HG03575 (cell line): ENCODE data around the gene SERGEF.

Experiments used
- ATAC-seq: cut with Tn5 transposase; IDR thresholded peaks from one replicate; pipeline ENCODE4 v1.9.1; 2021; ENCODE audit not compliant: unreplicated experiment, insufficient number of reproducible peaks, low FRiP score; ENCODE audit errors: extremely low read depth

SERGEF gene

DNA sequence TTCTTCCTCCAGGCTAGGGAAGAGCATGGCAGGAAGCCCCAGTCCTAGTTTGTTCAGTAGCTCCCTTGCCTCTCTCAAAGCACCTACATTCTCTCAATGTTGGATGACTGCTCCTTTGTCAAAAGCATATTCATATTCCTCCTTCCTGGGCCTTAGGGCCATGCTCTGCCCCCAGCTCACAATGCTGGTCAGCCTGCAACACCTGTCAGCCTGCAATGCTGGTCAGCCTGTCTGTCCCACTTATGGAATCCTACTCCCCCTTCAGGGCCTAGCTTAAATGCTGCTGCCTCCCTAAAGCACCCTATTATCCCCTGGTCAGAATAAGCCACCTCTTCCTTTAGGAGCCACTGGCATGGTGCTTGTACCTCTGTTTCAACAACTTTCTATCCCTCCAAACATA is 45.2 kb downstream of the SERGEF start:
- no peak for ATAC-seq

DNA sequence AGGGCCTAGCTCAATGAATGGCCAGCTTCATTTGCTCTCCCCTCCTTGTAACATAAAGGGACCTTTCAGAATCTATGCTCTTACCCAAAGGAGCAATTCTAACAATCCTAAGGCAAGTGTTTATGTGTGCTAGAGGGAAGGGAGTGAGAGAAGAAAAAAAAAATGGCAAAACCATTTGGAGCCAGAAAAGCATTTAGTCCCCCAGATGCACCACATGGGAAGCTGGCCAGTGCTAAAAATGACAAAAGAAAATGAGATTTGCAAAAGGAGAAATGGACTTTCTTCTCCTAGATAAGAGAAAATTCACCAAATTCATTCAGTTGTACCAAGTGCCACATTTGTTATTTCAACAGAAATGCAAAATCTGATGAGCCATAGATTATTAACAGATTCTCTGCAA is 52.8 kb downstream of the SERGEF start:
- no peak for ATAC-seq

DNA sequence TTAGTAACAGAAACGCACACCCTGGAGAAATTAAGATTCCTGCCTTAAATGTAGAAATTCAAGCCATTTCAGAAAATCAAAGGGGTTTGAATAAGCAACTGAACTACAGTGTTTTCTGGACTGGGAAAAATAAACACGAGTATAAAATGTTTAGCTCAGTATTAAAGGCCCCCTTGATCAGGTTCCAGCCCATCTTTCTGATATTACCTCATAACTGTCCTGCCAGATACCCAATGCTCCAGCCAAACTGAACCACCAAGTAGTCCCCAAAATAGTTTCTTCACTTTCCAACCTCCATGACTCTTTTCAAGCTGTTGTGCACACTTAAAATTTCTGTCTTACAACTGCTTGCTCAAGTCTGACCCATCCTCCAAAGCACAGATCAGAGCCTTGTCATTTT is 54.4 kb downstream of the SERGEF start:
- ATAC-seq: no peak

DNA sequence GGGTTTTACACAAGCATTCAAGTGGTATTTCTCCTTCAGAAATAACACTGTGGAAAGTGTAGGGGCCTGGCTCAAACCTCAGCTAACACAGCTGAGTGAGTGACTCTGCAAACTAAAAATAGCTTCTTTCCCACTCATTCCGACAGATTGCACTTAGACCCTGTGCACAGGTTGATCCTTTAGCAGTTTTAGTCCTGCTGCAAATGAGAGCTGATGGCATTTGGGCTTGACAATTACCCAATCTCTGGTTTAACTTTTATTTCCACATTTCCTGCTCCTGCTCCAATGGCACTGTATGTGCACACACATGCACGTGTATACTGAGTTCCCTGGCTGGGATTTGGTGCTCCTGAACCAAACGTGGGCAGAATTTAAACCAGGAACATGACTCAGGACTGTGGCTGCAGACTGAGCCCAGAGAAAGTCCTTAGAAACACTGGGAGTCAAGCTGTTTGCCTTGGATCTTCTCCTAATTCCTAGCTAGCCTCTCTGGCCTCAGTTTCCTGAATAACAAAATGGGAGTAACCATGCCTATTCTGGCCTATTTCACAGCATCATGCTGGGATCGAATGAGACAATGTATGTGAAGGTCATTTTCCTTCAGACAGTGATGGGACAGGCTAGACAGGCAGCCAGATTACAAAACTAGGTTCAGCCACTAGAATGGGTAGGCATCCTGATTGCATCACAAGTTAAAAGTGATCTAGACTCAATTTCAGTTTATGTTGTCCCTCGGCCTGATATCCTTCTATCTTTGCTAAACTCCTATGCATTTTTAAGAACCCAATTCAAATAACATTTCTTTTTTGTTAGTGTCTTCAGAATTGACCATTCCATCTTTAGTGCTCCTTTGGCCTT is 58.2 kb downstream of the SERGEF start:
- ATAC-seq: no peak

DNA sequence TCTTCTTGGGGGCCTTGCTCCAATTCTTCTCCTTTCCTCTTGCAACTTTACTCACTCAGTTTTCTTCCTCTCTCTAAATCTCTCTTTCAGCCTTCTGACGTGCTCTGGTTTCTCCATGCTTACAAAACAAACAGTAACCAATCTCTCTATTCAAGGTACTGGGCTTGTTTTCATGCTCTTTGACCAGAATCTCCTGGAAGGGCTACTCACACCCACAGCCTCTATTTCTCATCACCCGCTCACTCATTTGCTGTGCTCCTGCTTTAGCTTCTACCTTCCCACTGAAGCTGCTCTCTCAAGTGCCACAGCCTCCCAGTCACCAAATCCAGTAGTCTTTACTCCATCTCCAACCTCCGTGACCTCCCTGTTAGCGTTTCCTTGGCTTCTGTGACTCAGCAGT is 60.4 kb downstream of the SERGEF start:
- no peak for ATAC-seq

DNA sequence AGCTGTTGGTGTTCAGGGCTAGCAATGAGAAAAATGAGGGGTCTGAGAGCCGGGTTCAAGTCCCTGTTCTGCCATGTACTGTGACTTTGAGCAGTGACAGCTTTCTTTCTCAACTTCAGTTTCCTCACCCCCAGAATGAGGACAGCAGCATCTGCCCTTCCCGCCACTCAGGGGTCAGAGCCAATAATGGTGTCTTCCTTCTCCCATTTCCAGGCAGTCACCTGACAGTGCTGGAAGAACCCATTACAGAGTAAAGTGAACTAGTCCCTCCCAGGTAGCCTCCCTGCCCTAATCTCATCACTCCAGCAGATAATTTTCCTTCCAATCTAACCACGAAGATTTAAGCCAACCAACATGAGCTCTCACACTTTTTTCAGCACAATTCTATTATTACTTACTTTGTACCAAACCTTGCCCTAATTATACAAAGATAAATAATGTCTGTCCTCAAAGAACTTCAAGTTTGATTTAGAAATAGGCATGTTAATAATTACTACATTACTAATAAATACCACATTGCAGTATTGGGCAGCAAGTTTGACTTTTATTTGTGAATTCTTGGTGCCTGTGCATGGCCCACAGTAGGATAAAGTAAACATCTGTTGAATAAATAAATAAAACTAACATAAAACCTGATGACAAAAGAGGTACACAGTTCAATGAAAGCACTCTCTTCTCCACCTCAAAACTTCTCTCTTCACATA is 61.0 kb downstream of the SERGEF start:
- ATAC-seq: no peak

DNA sequence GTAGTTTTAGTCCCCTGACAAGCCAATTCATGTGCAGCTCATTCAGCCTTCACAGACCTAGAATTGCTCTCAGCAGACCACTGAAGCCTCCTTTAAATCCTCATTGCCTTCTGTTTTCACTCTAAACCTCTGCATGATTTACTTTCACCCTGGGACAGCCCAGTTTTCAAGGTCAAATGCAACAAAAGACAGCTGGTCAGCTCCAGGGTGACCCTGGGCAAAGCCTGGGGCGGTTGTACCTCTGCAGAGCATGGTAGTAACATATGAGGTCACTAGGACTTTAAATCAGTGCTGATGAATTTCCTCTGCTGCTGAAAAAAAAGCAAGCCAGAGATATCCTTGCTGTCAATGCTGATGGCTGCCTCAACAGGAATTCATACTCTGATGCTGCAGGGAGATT is 62.2 kb downstream of the SERGEF start:
- no peak for ATAC-seq

DNA sequence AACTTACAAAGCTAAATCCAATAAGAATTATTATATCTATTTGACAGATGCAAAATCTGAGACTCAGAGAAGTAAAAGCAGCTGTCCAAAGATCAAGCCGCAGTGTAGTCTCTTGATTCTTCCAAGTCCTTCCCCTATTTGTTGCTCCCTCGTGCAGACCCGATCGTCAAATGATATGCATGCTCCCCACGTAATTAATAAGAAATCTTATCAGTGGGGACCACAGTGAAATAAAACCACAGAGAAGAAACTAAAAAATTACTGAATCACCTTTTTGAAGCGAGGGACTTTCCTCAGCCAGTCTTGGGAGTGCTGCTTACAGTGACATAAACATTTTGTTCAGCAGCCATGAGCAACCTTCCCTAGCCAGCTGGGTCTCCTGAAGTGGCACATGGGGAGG is 64.6 kb downstream of the SERGEF start:
- no peak for ATAC-seq

DNA sequence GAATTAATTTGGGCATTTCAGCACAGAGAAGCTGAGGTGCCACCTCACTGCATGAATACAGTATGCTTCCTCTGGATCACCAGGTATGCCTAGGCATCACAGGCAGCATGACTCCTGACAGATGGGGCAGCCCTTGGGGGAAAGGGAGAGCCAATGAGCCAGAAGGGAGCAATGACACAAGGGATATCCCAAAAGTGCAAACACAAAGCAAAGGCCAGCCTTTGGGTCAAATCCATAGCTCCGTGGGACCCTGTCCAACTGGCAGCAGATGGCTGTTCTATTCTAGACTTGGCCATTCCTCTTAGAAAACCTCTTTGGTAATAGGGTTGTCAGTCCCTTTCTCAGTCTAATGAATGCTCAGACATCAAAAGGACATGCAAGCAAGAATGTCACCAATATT is 73.3 kb downstream of the SERGEF start:
- ATAC-seq: no peak

DNA sequence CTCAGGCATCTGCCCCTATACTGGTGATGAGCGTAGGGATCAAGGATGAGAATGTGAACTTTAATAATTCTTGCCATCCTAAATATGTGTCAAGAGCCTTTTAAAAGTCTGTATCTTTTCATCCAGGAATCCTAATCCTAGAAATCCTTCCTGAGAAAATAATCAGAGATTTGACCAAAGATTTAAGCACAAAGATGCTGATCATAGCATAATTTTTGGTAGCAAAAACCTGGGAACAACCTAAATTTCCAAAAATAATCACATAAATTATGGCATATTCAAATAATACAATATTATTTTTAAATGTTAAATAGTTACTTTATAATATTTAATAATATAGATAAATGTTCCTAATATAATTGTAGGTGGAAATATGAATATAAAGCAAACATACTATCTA is 76.1 kb downstream of the SERGEF start:
- ATAC-seq: no peak

DNA sequence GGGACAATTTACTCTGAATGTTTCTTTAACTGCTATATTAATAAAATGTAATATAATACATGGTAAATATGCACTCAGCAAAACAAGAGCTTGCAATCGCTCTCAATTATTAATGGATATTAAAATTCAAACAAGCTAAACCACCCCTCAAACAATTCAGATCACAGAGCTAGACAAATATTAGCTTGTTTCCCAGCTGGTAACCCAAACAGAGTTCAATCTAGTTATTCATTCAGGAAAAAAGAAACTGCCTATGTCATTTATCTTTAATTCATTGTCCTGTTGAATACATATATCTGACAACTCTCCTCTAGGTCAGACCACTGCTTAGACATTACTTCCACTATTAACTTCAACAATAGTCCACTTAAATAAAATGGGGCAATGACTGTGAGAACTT is 78.7 kb downstream of the SERGEF start:
- ATAC-seq: no peak

DNA sequence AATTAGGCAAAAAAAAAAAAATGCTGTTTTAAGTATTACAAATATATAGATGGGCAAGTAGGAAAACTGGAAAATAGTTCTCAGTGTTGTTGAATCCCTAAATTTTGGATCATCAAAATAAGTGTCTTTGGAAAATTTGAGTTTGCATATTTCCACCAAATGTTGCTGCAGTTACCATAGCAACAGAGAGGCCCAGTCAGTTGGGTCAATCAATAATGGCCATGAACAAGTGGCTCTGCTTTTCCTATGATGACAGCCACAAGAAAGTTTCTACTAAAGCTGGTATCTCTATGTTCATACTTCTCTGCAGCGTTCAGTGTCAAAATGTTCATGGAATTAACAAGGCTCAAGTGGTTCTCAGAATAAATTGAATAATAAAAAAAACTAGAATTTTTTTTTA is 79.1 kb downstream of the SERGEF start:
- no peak for ATAC-seq

DNA sequence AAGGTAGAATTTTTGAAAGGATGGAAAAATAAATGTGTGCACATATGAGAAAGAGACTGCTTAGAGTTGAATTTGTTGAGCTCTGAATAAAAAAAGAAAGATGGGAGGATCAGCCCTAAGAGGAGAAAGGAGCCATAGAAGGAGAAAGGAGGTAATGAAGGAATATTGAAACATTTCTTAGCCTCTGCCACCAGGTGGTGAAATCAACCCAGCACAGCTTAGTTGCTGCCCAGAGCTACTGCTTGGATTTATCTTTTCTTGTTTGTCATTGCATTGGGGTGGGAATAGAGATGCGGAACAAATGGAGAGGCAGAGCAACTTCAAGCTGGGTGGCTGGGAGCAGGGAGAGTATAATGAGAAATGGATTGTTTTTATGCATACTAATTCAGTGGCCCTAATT is 80.4 kb downstream of the SERGEF start:
- no peak for ATAC-seq

DNA sequence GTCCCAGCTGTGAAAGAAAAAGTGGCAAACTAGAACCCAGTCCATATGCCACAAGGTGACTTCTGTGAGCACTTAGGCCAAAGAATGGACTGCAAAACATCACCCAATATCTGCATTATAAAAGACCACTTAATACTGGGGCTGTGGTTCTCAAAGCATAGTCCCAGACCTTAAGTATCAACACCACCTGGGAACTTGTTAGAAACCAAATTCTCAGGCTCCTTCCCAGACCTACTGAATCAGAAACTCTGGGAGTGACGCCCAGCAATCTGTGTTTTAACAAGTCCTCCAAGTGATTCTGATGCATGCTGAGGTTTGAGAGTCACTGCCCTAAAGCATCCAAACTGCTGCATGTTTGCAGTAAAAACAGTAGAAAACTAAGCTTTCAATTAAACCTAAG is 81.3 kb downstream of the SERGEF start:
- no peak for ATAC-seq

DNA sequence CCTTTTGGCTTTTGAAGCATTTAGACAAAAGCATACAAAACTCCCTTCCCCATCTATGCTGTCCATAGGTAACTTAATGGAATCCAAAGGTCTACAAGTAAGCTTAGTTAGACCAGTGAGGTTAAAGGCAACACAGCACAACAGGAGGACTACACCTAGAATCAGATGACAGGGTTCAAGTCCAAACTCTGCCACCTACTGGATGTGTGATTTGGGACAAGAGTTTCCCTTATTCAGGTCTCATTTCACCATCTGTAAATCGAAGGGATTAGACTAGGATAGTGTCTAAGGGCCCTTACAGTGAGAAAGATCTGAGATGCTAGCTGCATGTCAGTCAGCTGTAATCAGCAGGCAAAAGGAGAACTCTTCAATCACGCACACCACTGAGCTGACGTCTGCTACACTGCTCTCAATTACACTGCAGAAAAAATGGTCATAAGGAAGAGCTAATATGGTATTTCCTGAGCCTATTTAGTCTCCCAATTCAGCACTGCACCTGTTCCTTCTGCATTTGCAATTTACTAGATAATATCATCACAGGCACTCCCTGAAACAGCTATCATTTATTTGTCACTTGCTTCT is 82.2 kb downstream of the SERGEF start:
- no peak for ATAC-seq

DNA sequence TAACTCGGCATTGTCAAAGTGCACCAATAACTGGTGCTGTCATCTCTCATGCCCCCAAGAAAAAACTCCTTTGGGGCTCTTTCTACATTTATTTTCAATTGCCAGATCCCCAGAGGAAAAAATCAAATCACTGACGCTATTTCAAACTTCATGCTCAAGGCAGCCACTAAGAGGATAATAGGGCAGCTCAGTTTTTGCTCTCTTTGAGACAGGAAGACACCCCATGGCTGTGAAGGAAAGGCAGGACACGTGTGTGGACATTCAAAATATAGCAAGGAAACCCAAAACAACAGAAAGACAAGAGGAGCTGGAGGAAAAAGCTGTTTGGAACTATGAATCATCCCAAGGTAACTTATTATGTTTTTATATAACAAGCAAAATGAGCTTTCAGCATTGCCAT is 83.7 kb downstream of the SERGEF start:
- no peak for ATAC-seq

DNA sequence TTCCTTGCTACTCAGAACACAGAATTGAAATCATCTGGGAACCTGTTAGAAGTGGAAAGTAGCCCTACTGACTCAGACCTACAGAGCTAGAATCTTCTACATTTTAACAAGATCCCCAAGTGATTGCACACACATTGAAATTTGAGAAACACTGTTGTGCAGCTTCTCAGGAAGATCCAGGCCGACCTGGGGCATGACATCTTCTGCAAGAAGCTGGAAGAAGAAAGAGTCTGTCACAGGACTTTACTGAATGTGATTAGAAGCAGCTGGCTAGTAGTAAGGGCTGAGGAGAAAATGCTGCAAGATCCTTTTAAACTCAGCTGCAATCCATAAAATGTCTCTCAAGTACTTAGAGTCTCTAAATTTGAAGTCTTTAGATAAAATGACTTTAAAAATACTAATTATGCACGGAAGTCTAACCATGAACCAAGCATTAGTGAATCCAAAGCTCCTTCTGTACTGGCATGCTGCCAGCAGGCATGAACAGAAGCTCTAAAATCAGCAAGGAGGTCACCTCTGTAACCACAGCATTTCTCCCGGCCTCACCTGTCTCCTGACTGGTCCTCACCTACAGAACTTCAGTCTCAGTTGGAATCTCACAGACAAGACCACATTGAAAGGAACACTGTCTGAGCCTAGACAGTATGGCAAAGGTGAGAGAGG is 85.0 kb downstream of the SERGEF start:
- ATAC-seq: no peak

DNA sequence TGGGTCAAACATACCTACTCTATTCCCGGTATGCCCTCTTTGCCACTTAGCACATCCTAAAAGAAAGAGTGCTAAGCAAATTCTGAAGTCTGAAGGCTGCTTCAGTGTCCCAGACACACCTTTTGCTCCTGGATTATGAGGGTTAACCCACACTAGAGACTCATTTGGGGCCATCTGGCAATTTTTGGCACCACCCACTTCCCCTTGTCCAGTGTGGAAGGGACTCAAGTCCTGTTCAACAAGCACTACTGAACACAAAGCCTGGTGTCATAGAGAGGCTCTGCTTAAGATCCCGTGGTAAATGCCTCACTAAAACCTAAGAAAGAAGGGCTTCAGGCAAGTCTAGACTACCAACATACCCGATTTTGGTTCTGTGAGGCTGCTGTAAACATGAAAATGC is 85.8 kb downstream of the SERGEF start:
- ATAC-seq: no peak

DNA sequence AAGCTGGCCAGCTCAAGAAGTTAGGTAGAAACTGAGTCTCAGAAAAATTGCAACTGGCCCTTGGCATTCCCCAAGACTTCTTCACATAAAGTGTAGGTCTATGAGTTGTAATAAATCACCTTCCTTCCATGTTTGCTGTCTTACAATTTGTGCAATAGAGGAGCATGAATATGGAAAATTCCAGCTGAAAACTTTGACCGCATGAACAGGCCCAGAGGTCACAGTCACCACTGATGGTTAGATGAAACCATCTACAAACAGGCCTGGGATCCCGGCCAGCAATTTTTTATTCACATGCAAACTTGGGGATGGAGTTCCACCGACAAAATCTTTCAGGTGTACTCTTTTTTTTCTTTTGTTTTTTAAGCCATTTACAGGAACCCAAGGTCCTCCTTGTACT is 88.1 kb downstream of the SERGEF start:
- no peak for ATAC-seq

DNA sequence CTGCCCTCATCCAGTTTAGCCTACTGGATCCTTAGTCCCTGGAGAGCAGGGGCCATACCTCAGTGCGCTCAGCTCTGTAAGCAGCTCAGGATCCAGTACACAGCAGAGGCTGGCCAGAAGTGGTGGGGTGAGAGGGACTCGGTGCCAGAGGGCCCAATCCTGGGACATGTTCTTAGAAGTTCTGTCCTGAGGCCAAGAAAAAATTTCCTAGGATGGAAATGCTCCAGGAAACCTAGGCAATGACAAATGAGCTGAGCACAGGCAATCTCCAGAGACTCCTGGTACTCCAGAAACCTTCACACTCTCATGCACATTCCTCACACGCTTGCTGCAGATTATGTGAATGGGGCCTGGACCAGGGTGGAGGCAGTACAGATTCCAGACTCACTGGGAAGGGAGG is 89.6 kb downstream of the SERGEF start:
- ATAC-seq: no peak
